ENCODE results near the gene ZNF862. TPM values are rescaled to one million over a fixed set of nuclear protein-coding genes. Genes with fewer than 3 reads are reported as not detected.
A peak's percentile ranks its signal among the peaks of the same experiment; 100 is the strongest.

The ZNF862 gene
- total RNA-seq, 1 donor = 8.7 TPM

GRCh38 chr7:149839933-149840332, 1.8 kb downstream of the ZNF862 start:
- TF ChIP-seq CTCF (IDR thresholded peaks at IDR 0.05; ENCODE audit: extremely low read depth, low read depth, low read length) = no peak
- Histone ChIP-seq H3K27me3 (ENCODE audit: insufficient read depth, low read length) (no peaks in the 10 kb centered on the region), H3K4me2 (ENCODE audit: insufficient read depth, low read length) (no peak overlapping the region), H3K27ac (ENCODE audit: low read depth, low read length) (no peak overlapping the region), H2AFZ (ENCODE audit: low read length) (no peak overlapping the region), H4K20me1 (ENCODE audit: insufficient read depth, low read length) (peaks cover 11% of the 10 kb centered on the region), H3K79me2 (ENCODE audit: insufficient read depth, low read length) (peaks cover 15% of the 10 kb centered on the region), H3K4me3 (ENCODE audit: insufficient read depth, low read length) (no peak overlapping the region), H3K9me3 (ENCODE audit: low read depth, low read length) (no peaks in the 10 kb centered on the region), H3K4me1 (ENCODE audit: insufficient read depth, low read length) (peaks cover 7% of the 10 kb centered on the region), H3K36me3 (ENCODE audit: insufficient read depth, low read length) (no peaks in the 10 kb centered on the region)
- DNase-seq (ENCODE audit: insufficient read length, low spot score, missing footprints) = no peak

GRCh38 chr7:149843566-149843965, 5.4 kb downstream of the ZNF862 start:
- no peaks in the 10 kb centered on the region for H3K9me3 ChIP-seq (ENCODE audit: low read depth, low read length)
- no peak overlapping the region for H3K4me3 ChIP-seq (ENCODE audit: insufficient read depth, low read length)
- H3K36me3 ChIP-seq (ENCODE audit: insufficient read depth, low read length) = peaks cover 11% of the 10 kb centered on the region
- H3K27me3 ChIP-seq (ENCODE audit: insufficient read depth, low read length) = no peaks in the 10 kb centered on the region
- H4K20me1 ChIP-seq (ENCODE audit: insufficient read depth, low read length) = peaks cover 11% of the 10 kb centered on the region
- no peak overlapping the region for H2AFZ ChIP-seq (ENCODE audit: low read length)
- H3K4me1 ChIP-seq (ENCODE audit: insufficient read depth, low read length) = peaks cover 7% of the 10 kb centered on the region
- H3K79me2 ChIP-seq (ENCODE audit: insufficient read depth, low read length) = peaks cover 15% of the 10 kb centered on the region
- DNase-seq (ENCODE audit: insufficient read length, low spot score, missing footprints) = peak; percentile 66
- no peak overlapping the region for H3K4me2 ChIP-seq (ENCODE audit: insufficient read depth, low read length)
- no peak for TF ChIP-seq CTCF (IDR thresholded peaks at IDR 0.05; ENCODE audit: extremely low read depth, low read depth, low read length)
- no peak overlapping the region for H3K27ac ChIP-seq (ENCODE audit: low read depth, low read length)

- Histone ChIP-seq H3K4me2 (ENCODE audit: insufficient read depth, low read length) (peak overlapping the region; percentile 22), H4K20me1 (ENCODE audit: insufficient read depth, low read length) (peaks cover 10% of the 10 kb centered on the region), H3K9me3 (ENCODE audit: low read depth, low read length) (no peaks in the 10 kb centered on the region), H3K36me3 (ENCODE audit: insufficient read depth, low read length) (peaks cover 11% of the 10 kb centered on the region), H3K4me1 (ENCODE audit: insufficient read depth, low read length) (peaks cover under 1% of the 10 kb centered on the region), H3K27ac (ENCODE audit: low read depth, low read length) (no peak overlapping the region), H2AFZ (ENCODE audit: low read length) (no peak overlapping the region), H3K27me3 (ENCODE audit: insufficient read depth, low read length) (no peaks in the 10 kb centered on the region), H3K79me2 (ENCODE audit: insufficient read depth, low read length) (peaks cover 7% of the 10 kb centered on the region), H3K4me3 (ENCODE audit: insufficient read depth, low read length) (peak overlapping the region; percentile 34)
- no peak for TF ChIP-seq CTCF (IDR thresholded peaks at IDR 0.05; ENCODE audit: extremely low read depth, low read depth, low read length)
- peak; percentile 18 for DNase-seq (ENCODE audit: insufficient read length, low spot score, missing footprints)
Observed at GRCh38 chr7:149844445-149844844, 6.3 kb downstream of the ZNF862 start.

- H3K27ac ChIP-seq (ENCODE audit: low read depth, low read length) = no peak overlapping the region
- no peak overlapping the region for H3K4me2 ChIP-seq (ENCODE audit: insufficient read depth, low read length)
- no peak overlapping the region for H3K4me3 ChIP-seq (ENCODE audit: insufficient read depth, low read length)
- no peaks in the 10 kb centered on the region for H3K9me3 ChIP-seq (ENCODE audit: low read depth, low read length)
- H2AFZ ChIP-seq (ENCODE audit: low read length) = no peak overlapping the region
- TF ChIP-seq CTCF (IDR thresholded peaks at IDR 0.05; ENCODE audit: extremely low read depth, low read depth, low read length) = no peak
- H4K20me1 ChIP-seq (ENCODE audit: insufficient read depth, low read length) = peaks cover 6% of the 10 kb centered on the region
- no peaks in the 10 kb centered on the region for H3K4me1 ChIP-seq (ENCODE audit: insufficient read depth, low read length)
- H3K36me3 ChIP-seq (ENCODE audit: insufficient read depth, low read length) = peaks cover 11% of the 10 kb centered on the region
- H3K79me2 ChIP-seq (ENCODE audit: insufficient read depth, low read length) = peaks cover 2% of the 10 kb centered on the region
- H3K27me3 ChIP-seq (ENCODE audit: insufficient read depth, low read length) = no peaks in the 10 kb centered on the region
- DNase-seq (ENCODE audit: insufficient read length, low spot score, missing footprints) = no peak
Observed at GRCh38 chr7:149845257-149845980, 7.2 kb downstream of the ZNF862 start.

All from osteoblast (primary cell).